ENCODE data around the gene GFOD2. TPM values are rescaled to one million over a fixed set of nuclear protein-coding genes. Genes with fewer than 3 reads are reported as not detected.
"Not testable (repeated sequence)": the region's sequence is repeated elsewhere in the genome, so short reads cannot be mapped to it uniquely, and the experiment has no call there.

The GFOD2 gene
- total and polyA plus RNA-seq, 4 donors, result 7.4 to 27.3 (median 13.6) TPM

- intact Hi-C loops (cut with DNase I), result no loop called here
- no peaks in the 10 kb centered on the region for H3K9me3 ChIP-seq (ENCODE audit: control insufficient read depth, low read length)
- H3K4me3 ChIP-seq (ENCODE audit: low read length in 2 of 2), result no peak overlapping the region
- H3K27ac ChIP-seq (ENCODE audit: low read depth in 1 of 2, low read length in 2 of 2), result no peak overlapping the region
- 77 to 80% methylated on average over 8 of the region's 8 CpGs for WGBS, 2 donors
- ATAC-seq (ENCODE audit: low FRiP score) (no peak), DNase-seq (no peak)
- H3K27me3 ChIP-seq (ENCODE audit: control insufficient read depth in 1 of 2, insufficient read depth in 2 of 2, low read length in 1 of 2), result no peaks in the 10 kb centered on the region
- peaks cover 0 to 2% of the 10 kb centered on the region in 2 donors for H3K36me3 ChIP-seq (ENCODE audit: control insufficient read depth in 1 of 2, insufficient read depth in 2 of 2, low read length in 1 of 2)
- no peaks in the 10 kb centered on the region for H3K4me1 ChIP-seq (ENCODE audit: control insufficient read depth in 1 of 2, insufficient read depth in 2 of 2, low read length in 2 of 2)
These were observed 41.3 kb upstream of the GFOD2 start for GRCh38 chr16:67760206-67760955.

GRCh38 chr16:67758966-67759365 is 39.9 kb upstream of the GFOD2 start:
- WGBS, 2 donors, result 76 to 78% methylated on average over 7 of the region's 7 CpGs
- ATAC-seq (ENCODE audit: low FRiP score), result no peak
- no peaks in the 10 kb centered on the region for H3K27me3 ChIP-seq (ENCODE audit: control insufficient read depth in 1 of 2, insufficient read depth in 2 of 2, low read length in 1 of 2)
- no peaks in the 10 kb centered on the region for H3K4me1 ChIP-seq (ENCODE audit: control insufficient read depth in 1 of 2, insufficient read depth in 2 of 2, low read length in 2 of 2)
- H3K9me3 ChIP-seq (ENCODE audit: control insufficient read depth, low read length), result no peaks in the 10 kb centered on the region
- no peak overlapping the region for H3K27ac ChIP-seq (ENCODE audit: low read depth in 1 of 2, low read length in 2 of 2)
- intact Hi-C loops (cut with DNase I), result no loop called here
- DNase-seq, result no peak
- no peak overlapping the region for H3K4me3 ChIP-seq (ENCODE audit: low read length in 2 of 2)
- peaks cover 0 to 2% of the 10 kb centered on the region in 2 donors for H3K36me3 ChIP-seq (ENCODE audit: control insufficient read depth in 1 of 2, insufficient read depth in 2 of 2, low read length in 1 of 2)

GRCh38 chr16:67758006-67758405 is 38.9 kb upstream of the GFOD2 start:
- intact Hi-C loops (cut with DNase I), result no loop called here
- H3K27ac ChIP-seq (ENCODE audit: low read depth in 1 of 2, low read length in 2 of 2), result no peak overlapping the region
- H3K27me3 ChIP-seq (ENCODE audit: control insufficient read depth in 1 of 2, insufficient read depth in 2 of 2, low read length in 1 of 2), result no peaks in the 10 kb centered on the region
- no peaks in the 10 kb centered on the region for H3K9me3 ChIP-seq (ENCODE audit: control insufficient read depth, low read length)
- H3K36me3 ChIP-seq (ENCODE audit: control insufficient read depth in 1 of 2, insufficient read depth in 2 of 2, low read length in 1 of 2), result peaks cover 0 to 2% of the 10 kb centered on the region in 2 donors
- no peak for DNase-seq
- ATAC-seq (ENCODE audit: low FRiP score), result no peak
- H3K4me3 ChIP-seq (ENCODE audit: low read length in 2 of 2), result no peak overlapping the region
- no peaks in the 10 kb centered on the region for H3K4me1 ChIP-seq (ENCODE audit: control insufficient read depth in 1 of 2, insufficient read depth in 2 of 2, low read length in 2 of 2)
- 85 to 86% methylated on average over 3 of the region's 3 CpGs for WGBS, 2 donors

GRCh38 chr16:67752641-67753040 is 33.5 kb upstream of the GFOD2 start:
- H3K4me1 ChIP-seq (ENCODE audit: control insufficient read depth in 1 of 2, insufficient read depth in 2 of 2, low read length in 2 of 2), result no peaks in the 10 kb centered on the region
- no peaks in the 10 kb centered on the region for H3K36me3 ChIP-seq (ENCODE audit: control insufficient read depth in 1 of 2, insufficient read depth in 2 of 2, low read length in 1 of 2)
- ATAC-seq (ENCODE audit: low FRiP score), result no peak
- DNase-seq, result no peak
- no peaks in the 10 kb centered on the region for H3K27me3 ChIP-seq (ENCODE audit: control insufficient read depth in 1 of 2, insufficient read depth in 2 of 2, low read length in 1 of 2)
- H3K27ac ChIP-seq (ENCODE audit: low read depth in 1 of 2, low read length in 2 of 2), result no peak overlapping the region
- no peaks in the 10 kb centered on the region for H3K9me3 ChIP-seq (ENCODE audit: control insufficient read depth, low read length)
- H3K4me3 ChIP-seq (ENCODE audit: low read length in 2 of 2), result no peak overlapping the region
- 67 to 78% methylated on average over 2 of the region's 2 CpGs for WGBS, 2 donors
- intact Hi-C loops (cut with DNase I), result no loop called here

GRCh38 chr16:67751331-67751730 is 32.2 kb upstream of the GFOD2 start:
- DNase-seq; intact Hi-C loops (cut with DNase I); H3K36me3 ChIP-seq (ENCODE audit: control insufficient read depth in 1 of 2, insufficient read depth in 2 of 2, low read length in 1 of 2); H3K4me3 ChIP-seq (ENCODE audit: low read length in 2 of 2); H3K9me3 ChIP-seq (ENCODE audit: control insufficient read depth, low read length); H3K27me3 ChIP-seq (ENCODE audit: control insufficient read depth in 1 of 2, insufficient read depth in 2 of 2, low read length in 1 of 2); H3K4me1 ChIP-seq (ENCODE audit: control insufficient read depth in 1 of 2, insufficient read depth in 2 of 2, low read length in 2 of 2); H3K27ac ChIP-seq (ENCODE audit: low read depth in 1 of 2, low read length in 2 of 2); ATAC-seq (ENCODE audit: low FRiP score): not testable (repeated sequence)
- 95 to 98% methylated on average over 3 of the region's 3 CpGs for whole genome bisulfite sequencing, 2 donors

GRCh38 chr16:67750466-67750865 is 31.4 kb upstream of the GFOD2 start:
- H3K9me3 ChIP-seq (ENCODE audit: control insufficient read depth, low read length), result no peaks in the 10 kb centered on the region
- no peak overlapping the region for H3K27ac ChIP-seq (ENCODE audit: low read depth in 1 of 2, low read length in 2 of 2)
- WGBS, 2 donors, result 94% methylated on average over 5 to 6 of the region's 6 CpGs
- intact Hi-C loops (cut with DNase I), result no loop called here
- no peak overlapping the region for H3K4me3 ChIP-seq (ENCODE audit: low read length in 2 of 2)
- ATAC-seq (ENCODE audit: low FRiP score) (no peak), DNase-seq (no peak)
- H3K4me1 ChIP-seq (ENCODE audit: control insufficient read depth in 1 of 2, insufficient read depth in 2 of 2, low read length in 2 of 2), result no peaks in the 10 kb centered on the region
- no peaks in the 10 kb centered on the region for H3K27me3 ChIP-seq (ENCODE audit: control insufficient read depth in 1 of 2, insufficient read depth in 2 of 2, low read length in 1 of 2)
- no peaks in the 10 kb centered on the region for H3K36me3 ChIP-seq (ENCODE audit: control insufficient read depth in 1 of 2, insufficient read depth in 2 of 2, low read length in 1 of 2)

- Histone ChIP-seq H3K9me3 (ENCODE audit: control insufficient read depth, low read length) (no peaks in the 10 kb centered on the region), H3K36me3 (ENCODE audit: control insufficient read depth in 1 of 2, insufficient read depth in 2 of 2, low read length in 1 of 2) (no peaks in the 10 kb centered on the region), H3K4me3 (ENCODE audit: low read length in 2 of 2) (no peak overlapping the region), H3K27me3 (ENCODE audit: control insufficient read depth in 1 of 2, insufficient read depth in 2 of 2, low read length in 1 of 2) (no peaks in the 10 kb centered on the region), H3K4me1 (ENCODE audit: control insufficient read depth in 1 of 2, insufficient read depth in 2 of 2, low read length in 2 of 2) (no peaks in the 10 kb centered on the region), H3K27ac (ENCODE audit: low read depth in 1 of 2, low read length in 2 of 2) (no peak overlapping the region)
- ATAC-seq (ENCODE audit: low FRiP score), result peak; percentile 26
- intact Hi-C loops (cut with DNase I), result no loop called here
- WGBS, 2 donors, result 92 to 95% methylated on average over 3 of the region's 3 CpGs
- DNase-seq, result no peak
These were observed 30.4 kb upstream of the GFOD2 start for GRCh38 chr16:67749436-67750078.

- ATAC-seq (ENCODE audit: low FRiP score), result no peak
- DNase-seq, result no peak
- intact Hi-C loops (cut with DNase I), result no loop called here
- WGBS, 2 donors, result 93 to 94% methylated on average over 3 of the region's 3 CpGs
- no peak overlapping the region for H3K27ac ChIP-seq (ENCODE audit: low read depth in 1 of 2, low read length in 2 of 2)
- no peaks in the 10 kb centered on the region for H3K27me3 ChIP-seq (ENCODE audit: control insufficient read depth in 1 of 2, insufficient read depth in 2 of 2, low read length in 1 of 2)
- no peaks in the 10 kb centered on the region for H3K9me3 ChIP-seq (ENCODE audit: control insufficient read depth, low read length)
- H3K4me1 ChIP-seq (ENCODE audit: control insufficient read depth in 1 of 2, insufficient read depth in 2 of 2, low read length in 2 of 2), result no peaks in the 10 kb centered on the region
- no peak overlapping the region for H3K4me3 ChIP-seq (ENCODE audit: low read length in 2 of 2)
- no peaks in the 10 kb centered on the region for H3K36me3 ChIP-seq (ENCODE audit: control insufficient read depth in 1 of 2, insufficient read depth in 2 of 2, low read length in 1 of 2)
These were observed 29.7 kb upstream of the GFOD2 start for GRCh38 chr16:67748834-67749233.

- intact Hi-C loops (cut with DNase I), result no loop called here
- no peaks in the 10 kb centered on the region for H3K27me3 ChIP-seq (ENCODE audit: control insufficient read depth in 1 of 2, insufficient read depth in 2 of 2, low read length in 1 of 2)
- ATAC-seq (ENCODE audit: low FRiP score) (no peak), DNase-seq (no peak)
- H3K9me3 ChIP-seq (ENCODE audit: control insufficient read depth, low read length), result no peaks in the 10 kb centered on the region
- no peak overlapping the region for H3K4me3 ChIP-seq (ENCODE audit: low read length in 2 of 2)
- H3K27ac ChIP-seq (ENCODE audit: low read depth in 1 of 2, low read length in 2 of 2), result no peak overlapping the region
- no peaks in the 10 kb centered on the region for H3K4me1 ChIP-seq (ENCODE audit: control insufficient read depth in 1 of 2, insufficient read depth in 2 of 2, low read length in 2 of 2)
- peaks cover 3 to 9% of the 10 kb centered on the region in 2 donors for H3K36me3 ChIP-seq (ENCODE audit: control insufficient read depth in 1 of 2, insufficient read depth in 2 of 2, low read length in 1 of 2)
These were observed 27.7 kb upstream of the GFOD2 start for GRCh38 chr16:67746846-67747245.
